ENCODE measurements around the gene NEUROD2. TPM values are rescaled to one million over a fixed set of nuclear protein-coding genes. Genes with fewer than 3 reads are reported as not detected.

NEUROD2 gene
- total and polyA plus RNA-seq, 10 of the 15 experiments (the other 5 are each of a cell fraction or from before 2014, with no cell fraction given) = not detected

DNA sequence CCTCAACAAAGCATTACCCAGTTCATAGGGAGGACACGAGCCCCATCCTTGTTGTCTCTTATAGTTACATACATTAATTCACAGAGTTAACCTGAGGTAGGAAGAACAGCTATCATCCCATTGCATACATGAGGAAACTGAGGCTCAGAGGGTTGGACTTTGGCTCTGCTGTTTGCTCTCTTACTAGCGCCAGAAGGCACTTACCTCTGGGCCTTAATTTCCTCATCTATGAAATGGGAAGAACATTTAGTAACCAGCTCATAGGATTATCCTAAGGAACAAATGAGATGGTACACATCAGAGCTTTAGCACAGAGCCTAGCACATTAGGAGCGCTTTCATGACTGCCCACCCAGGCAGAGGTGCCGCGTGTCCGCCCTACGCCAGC, 27.6 kb downstream of the NEUROD2 start:
- no peaks in the 10 kb centered on the region for H3K4me1 ChIP-seq (ENCODE audit: control insufficient read depth, insufficient read depth, low read length)
- H3K9me3 ChIP-seq (replicated peaks; ENCODE audit: control insufficient read depth, insufficient read depth, low read length) = no peaks in the 10 kb centered on the region
- WGBS (ENCODE audit: insufficient coverage, insufficient replicate concordance, low lambda C conversion rate, missing lambda C conversion rate) = 71% methylated on average over 7 of the region's 7 CpGs
- no peak overlapping the region for H2AFZ ChIP-seq (ENCODE audit: control insufficient read depth, low read depth, low read length)
- TF ChIP-seq ZBED1 (IDR thresholded peaks at IDR 0.05; ENCODE audit: borderline replicate concordance) = no peak
- no peak for TF ChIP-seq EGR1 (IDR thresholded peaks at IDR 0.05; ENCODE audit: borderline replicate concordance in 1 of 2, low read depth in 2 of 2, low read length in 2 of 2)
- TF ChIP-seq, protein P1, sequence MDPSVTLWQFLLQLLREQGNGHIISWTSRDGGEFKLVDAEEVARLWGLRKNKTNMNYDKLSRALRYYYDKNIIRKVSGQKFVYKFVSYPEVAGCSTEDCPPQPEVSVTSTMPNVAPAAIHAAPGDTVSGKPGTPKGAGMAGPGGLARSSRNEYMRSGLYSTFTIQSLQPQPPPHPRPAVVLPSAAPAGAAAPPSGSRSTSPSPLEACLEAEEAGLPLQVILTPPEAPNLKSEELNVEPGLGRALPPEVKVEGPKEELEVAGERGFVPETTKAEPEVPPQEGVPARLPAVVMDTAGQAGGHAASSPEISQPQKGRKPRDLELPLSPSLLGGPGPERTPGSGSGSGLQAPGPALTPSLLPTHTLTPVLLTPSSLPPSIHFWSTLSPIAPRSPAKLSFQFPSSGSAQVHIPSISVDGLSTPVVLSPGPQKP (IDR thresholded peaks at IDR 0.05; ENCODE audit: low read depth, low read length) = no peak
- TF ChIP-seq STAT3 (IDR thresholded peaks at IDR 0.05; ENCODE audit: low read depth, low read length) = no peak
- TF ChIP-seq ATF7 (IDR thresholded peaks at IDR 0.05; ENCODE audit: low read depth) = no peak
- no peak for TF ChIP-seq JUNB (IDR thresholded peaks at IDR 0.05)
- no peak for TF ChIP-seq MXI1 (IDR thresholded peaks at IDR 0.05; ENCODE audit: low read depth, low read length)
- TF ChIP-seq STAT1 (conservative IDR thresholded peaks at IDR 0.05) = no peak
- TF ChIP-seq, protein P2, sequence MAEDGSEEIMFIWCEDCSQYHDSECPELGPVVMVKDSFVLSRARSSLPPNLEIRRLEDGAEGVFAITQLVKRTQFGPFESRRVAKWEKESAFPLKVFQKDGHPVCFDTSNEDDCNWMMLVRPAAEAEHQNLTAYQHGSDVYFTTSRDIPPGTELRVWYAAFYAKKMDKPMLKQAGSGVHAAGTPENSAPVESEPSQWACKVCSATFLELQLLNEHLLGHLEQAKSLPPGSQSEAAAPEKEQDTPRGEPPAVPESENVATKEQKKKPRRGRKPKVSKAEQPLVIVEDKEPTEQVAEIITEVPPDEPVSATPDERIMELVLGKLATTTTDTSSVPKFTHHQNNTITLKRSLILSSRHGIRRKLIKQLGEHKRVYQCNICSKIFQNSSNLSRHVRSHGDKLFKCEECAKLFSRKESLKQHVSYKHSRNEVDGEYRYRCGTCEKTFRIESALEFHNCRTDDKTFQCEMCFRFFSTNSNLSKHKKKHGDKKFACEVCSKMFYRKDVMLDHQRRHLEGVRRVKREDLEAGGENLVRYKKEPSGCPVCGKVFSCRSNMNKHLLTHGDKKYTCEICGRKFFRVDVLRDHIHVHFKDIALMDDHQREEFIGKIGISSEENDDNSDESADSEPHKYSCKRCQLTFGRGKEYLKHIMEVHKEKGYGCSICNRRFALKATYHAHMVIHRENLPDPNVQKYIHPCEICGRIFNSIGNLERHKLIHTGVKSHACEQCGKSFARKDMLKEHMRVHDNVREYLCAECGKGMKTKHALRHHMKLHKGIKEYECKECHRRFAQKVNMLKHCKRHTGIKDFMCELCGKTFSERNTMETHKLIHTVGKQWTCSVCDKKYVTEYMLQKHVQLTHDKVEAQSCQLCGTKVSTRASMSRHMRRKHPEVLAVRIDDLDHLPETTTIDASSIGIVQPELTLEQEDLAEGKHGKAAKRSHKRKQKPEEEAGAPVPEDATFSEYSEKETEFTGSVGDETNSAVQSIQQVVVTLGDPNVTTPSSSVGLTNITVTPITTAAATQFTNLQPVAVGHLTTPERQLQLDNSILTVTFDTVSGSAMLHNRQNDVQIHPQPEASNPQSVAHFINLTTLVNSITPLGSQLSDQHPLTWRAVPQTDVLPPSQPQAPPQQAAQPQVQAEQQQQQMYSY (CRISPR knock-in tag; IDR thresholded peaks at IDR 0.05) = no peak
- TF ChIP-seq, protein P3, sequence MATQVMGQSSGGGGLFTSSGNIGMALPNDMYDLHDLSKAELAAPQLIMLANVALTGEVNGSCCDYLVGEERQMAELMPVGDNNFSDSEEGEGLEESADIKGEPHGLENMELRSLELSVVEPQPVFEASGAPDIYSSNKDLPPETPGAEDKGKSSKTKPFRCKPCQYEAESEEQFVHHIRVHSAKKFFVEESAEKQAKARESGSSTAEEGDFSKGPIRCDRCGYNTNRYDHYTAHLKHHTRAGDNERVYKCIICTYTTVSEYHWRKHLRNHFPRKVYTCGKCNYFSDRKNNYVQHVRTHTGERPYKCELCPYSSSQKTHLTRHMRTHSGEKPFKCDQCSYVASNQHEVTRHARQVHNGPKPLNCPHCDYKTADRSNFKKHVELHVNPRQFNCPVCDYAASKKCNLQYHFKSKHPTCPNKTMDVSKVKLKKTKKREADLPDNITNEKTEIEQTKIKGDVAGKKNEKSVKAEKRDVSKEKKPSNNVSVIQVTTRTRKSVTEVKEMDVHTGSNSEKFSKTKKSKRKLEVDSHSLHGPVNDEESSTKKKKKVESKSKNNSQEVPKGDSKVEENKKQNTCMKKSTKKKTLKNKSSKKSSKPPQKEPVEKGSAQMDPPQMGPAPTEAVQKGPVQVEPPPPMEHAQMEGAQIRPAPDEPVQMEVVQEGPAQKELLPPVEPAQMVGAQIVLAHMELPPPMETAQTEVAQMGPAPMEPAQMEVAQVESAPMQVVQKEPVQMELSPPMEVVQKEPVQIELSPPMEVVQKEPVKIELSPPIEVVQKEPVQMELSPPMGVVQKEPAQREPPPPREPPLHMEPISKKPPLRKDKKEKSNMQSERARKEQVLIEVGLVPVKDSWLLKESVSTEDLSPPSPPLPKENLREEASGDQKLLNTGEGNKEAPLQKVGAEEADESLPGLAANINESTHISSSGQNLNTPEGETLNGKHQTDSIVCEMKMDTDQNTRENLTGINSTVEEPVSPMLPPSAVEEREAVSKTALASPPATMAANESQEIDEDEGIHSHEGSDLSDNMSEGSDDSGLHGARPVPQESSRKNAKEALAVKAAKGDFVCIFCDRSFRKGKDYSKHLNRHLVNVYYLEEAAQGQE (IDR thresholded peaks at IDR 0.05; ENCODE audit: low read depth, low read length) = no peak
- TF ChIP-seq BRCA1 (IDR thresholded peaks at IDR 0.05; ENCODE audit: low read depth, low read length) = no peak
- TF ChIP-seq SUPT20H (IDR thresholded peaks at IDR 0.05; ENCODE audit: borderline replicate concordance, control insufficient read depth, low read depth, low read length) = no peak
- TF ChIP-seq CHD1 (IDR thresholded peaks at IDR 0.05; ENCODE audit: low read depth, low read length) = no peak
- no peak overlapping the region for H3K4me2 ChIP-seq (ENCODE audit: control insufficient read depth, insufficient read depth)
- in situ Hi-C loops (cut with MboI) (no loop called here), intact Hi-C loops (cut with micrococcal nuclease; ENCODE audit: unreplicated experiment) (no loop called here)
- SMC1A ChIA-PET (ENCODE audit: uncharacterized antibody, unreplicated experiment) = no interaction called here
- no peak overlapping the region for H3K27ac ChIP-seq (ENCODE audit: control insufficient read depth, insufficient read depth)
- DNase-seq (ENCODE audit: low read depth, low spot score) (no peak), ATAC-seq (no peak), FAIRE-seq (no peak)
- RAD21 ChIA-PET (ENCODE audit: unreplicated experiment) = no interaction called here
- no peak overlapping the region for H3K4me3 ChIP-seq
- H3K9ac ChIP-seq (ENCODE audit: control insufficient read depth, insufficient read depth, low read length) = no peak overlapping the region
- CTCF ChIA-PET = interaction anchor here (0.9 to 1.4 kb wide), 2 partner anchors 41 to 597 kb away, joined by 3 read pairs; no protein-coding TSS in a partner anchor
- POLR2A ChIA-PET = no interaction called here
- H3K27me3 ChIP-seq (replicated peaks in 1 of 2; ENCODE audit: control insufficient read depth in 2 of 2, insufficient read depth in 2 of 2, low read length in 1 of 2) = peaks cover 0 to 4% of the 10 kb centered on the region in 2 experiments; a peak in 2 of 4 replicates
- no peaks in the 10 kb centered on the region for H3K79me2 ChIP-seq (ENCODE audit: control insufficient read depth, insufficient read depth, low read length)
- H3K36me3 ChIP-seq (ENCODE audit: control insufficient read depth in 2 of 2, insufficient read depth in 2 of 2, low read length in 1 of 2) = no peaks in the 10 kb centered on the region
- no TSS peak for BruUV-seq (replicated peaks)
- no peaks in the 10 kb centered on the region for H4K20me1 ChIP-seq (ENCODE audit: control insufficient read depth, insufficient read depth)

All from GM12878 (cell line).